ENCODE results near the gene TRDMT1.

The TRDMT1 gene

DNA sequence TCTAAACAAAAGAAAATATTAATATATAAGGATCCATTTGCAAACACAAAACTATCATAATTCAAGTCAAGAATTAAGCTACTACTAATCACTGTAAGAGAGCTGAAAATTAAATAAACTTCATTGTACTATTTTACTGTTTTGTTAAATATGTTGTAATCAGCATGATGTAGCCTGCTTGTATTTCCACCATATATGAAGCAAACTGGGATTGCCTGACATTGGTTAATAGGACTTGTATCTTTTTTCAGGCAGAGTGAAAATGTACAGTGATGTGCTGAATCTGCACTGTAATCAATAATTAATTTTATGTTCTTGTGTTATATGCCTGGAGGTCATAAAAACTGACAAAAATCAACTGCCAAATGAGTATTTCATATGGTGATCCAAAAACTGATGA is 25.4 kb downstream of the TRDMT1 start:
- FAIRE-seq, result peak; percentile 46

DNA sequence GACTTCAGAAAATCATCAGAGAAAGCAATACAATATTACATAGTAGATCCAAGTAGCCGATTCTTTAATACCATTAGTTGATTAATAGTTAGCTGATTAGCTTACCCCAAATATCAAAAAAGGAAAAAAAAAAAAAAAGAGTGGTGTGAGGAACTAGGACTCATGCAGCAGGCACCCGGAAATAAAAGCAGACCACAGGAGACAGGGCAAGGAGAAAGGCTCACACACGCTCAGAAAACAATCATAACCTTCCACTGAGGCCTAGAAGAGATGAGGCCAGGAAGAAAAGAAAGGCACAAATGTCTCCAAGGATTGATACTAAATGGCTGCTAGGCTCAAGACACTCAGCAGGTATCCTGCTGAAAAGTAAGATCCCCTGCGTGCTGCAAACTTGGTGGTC is 25.9 kb downstream of the TRDMT1 start:
- no peak for FAIRE-seq
- DNase-seq (ENCODE audit: low spot score), result peak; percentile 50

More for the DNA sequence above, 25.4 kb downstream of the TRDMT1 start:
- no peak for DNase-seq (ENCODE audit: low spot score)

DNA sequence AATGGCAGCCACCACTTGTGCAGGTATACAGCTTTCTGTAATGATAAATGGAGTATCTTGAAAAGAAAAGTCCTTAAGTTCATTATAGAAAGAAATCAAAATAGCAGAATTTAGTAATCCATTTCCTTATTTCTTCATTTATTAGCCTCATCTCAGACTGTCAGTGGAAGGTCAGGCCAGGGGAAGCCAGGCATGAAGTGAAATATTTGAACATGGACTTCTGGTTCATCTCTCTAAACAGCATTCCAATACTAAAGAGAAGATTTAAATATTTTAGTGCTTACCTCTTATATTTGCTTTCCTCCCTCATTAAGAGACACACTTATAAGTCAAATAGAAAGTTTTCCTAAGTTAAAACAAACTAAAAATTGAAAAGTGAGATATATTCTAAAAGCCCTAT is 26.8 kb downstream of the TRDMT1 start:
- FAIRE-seq (peak; percentile 86), DNase-seq (ENCODE audit: low spot score) (no peak)

DNA sequence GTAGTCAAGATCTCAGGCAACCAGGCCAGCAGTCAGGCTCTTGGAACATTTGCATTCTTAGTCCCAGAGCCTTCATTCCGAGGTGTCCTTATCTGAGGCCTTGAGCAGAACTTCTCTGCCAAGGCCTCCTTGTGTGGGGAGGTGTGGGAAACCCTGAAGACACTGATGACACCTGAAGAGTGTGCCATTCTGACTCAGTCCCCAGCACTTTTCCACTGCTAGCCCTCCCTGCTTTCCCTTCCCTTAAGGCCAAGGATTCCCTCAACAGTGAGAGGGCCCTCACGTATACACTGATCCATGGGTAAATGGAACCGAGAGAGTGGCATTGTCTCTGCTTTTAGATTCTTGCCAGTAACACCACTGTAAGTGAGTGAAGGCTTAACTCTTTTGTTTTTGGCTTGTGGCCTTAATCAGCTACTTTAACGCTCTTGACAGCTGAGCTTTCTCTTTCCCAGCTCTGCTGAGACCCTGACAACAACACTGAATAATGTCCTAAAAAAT is 30.3 kb downstream of the TRDMT1 start:
- no peak for DNase-seq (ENCODE audit: low spot score)
- no peak for FAIRE-seq

DNA sequence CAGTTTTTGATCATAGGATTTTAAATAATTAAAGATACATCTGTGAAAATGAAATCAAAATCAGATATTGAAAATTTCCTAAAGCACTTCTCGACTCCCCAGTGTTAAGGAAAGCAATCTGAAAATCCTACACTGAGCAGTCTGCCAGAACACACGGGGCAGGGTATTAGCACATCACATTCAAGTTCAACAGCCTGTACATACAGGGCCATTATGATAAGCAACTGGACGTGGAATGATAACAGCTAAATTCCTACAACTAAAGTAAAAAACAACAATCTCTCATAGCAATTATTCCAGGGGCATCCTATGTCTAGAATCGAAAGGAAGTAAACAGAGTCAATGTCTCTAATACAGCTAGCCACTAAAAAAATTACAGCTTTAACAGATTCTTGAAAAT is 31.7 kb downstream of the TRDMT1 start:
- no peak for FAIRE-seq

DNA sequence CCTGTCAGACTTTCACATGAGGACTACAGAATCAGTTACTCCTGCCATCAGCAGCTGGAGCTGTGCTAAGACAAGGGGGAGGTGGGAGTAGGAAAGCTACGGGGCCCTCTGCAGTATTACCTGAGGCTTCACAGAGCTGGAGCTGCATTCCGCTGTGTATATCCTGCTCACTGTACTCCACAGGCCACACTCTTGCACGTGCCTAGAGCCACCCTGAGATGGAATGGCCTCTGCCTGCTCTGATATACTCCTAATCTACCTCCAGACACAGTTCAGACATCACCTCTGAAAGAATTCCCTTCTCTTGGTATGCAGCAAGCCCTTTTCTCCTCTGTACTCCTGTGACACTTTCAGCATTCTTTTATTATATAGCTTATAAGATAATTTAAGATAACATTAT is 34.8 kb downstream of the TRDMT1 start:
- FAIRE-seq (no peak), DNase-seq (ENCODE audit: low spot score) (no peak)

More for the DNA sequence above, 31.7 kb downstream of the TRDMT1 start:
- no peak for DNase-seq (ENCODE audit: low spot score)

DNA sequence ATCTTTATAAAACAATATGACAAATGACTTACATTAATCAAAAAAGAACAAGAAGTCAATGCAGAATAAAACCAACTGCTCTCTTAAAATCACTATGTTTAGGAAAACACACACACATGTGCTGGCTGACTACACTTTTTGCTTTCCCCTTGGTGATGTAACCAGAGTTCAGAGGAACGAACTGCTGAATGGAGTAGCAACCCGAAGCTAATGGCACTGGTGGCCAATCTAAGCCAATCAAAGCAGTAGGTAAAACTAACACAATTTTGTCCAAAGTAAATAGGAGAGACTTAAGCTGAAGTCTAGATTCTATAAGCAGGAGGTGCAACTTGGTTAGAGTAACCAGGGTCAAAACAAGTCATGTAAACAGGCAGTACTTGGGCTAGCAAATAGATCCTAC is 38.6 kb downstream of the TRDMT1 start:
- DNase-seq (ENCODE audit: low spot score) (no peak), FAIRE-seq (no peak)

DNA sequence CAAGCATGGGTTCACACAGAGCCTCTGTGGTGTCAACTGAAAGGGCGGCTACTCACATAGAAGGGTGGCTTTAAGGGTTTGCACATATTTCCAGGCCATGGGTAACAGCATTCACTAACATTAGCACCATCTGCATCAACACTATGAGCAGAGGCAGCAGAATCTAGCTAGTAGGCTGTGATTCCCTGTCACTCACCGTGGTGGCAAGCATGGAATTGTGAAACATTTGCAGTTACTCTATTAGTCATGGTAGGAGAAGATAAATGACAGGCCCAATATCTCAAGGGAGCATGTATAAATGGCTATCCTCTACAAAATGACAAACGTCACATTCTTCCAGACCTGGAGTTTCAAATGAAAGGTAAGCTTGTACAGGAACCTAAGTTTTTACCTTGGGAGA is 39.7 kb downstream of the TRDMT1 start:
- no peak for FAIRE-seq
- DNase-seq (ENCODE audit: low spot score), result no peak

DNA sequence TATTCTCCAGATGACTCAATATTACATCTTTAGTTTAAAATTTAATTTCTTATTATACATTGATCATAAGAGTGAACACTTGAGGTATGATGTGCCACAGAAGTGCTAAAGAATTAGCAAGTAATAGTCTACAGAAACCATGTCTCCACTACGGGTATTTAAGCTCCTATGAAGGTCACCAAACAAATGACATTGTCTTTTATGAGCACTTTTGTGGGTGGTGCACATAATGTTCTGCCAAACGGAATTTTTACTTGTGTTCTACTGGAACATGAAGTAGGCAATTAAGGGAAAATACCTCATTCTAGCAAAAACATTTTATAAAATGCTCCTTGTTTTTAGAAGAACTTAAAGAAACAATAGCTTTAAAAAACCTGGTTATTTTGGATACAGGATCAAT is 44.4 kb downstream of the TRDMT1 start:
- no peak for FAIRE-seq

DNA sequence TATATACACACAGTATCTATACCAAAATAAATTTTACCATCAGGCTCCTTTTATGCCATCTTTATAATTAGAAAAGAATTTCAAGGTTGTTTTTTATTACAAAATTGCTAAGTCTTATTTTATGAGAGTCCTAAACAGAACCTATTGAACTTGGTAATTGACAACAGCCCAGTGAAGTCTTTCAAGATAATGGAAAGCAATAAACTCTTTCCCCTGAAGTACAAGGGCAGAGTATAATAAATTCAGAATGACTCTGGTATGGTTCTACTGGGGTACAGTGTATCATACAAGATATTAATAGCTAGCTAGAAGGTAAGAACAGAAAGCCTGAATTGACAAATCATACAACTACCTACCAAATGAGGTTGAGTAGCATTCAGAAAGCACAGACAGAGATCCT is 45.6 kb downstream of the TRDMT1 start:
- no peak for FAIRE-seq
- DNase-seq (ENCODE audit: low spot score), result no peak

More for the DNA sequence above, 44.4 kb downstream of the TRDMT1 start:
- no peak for DNase-seq (ENCODE audit: low spot score)

DNA sequence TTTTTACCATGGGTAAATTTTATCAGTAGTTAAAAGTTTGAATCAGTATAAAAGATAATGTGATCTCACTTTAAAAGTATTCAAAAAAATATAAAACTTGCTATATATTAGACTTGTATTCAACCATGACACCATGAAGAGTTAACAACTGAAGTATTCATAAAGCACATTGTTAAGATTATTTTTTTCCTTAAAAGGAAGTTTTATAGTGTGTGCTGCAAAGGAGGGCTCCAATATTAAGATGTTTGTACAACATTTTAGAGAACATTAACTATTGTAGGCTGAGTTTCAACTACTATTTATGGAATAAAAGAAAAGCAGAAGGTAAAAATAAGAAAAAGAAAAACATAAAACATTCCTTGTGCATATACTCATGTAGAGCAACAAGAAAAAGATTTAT is 47.4 kb downstream of the TRDMT1 start:
- FAIRE-seq (no peak), DNase-seq (ENCODE audit: low spot score) (no peak)

DNA sequence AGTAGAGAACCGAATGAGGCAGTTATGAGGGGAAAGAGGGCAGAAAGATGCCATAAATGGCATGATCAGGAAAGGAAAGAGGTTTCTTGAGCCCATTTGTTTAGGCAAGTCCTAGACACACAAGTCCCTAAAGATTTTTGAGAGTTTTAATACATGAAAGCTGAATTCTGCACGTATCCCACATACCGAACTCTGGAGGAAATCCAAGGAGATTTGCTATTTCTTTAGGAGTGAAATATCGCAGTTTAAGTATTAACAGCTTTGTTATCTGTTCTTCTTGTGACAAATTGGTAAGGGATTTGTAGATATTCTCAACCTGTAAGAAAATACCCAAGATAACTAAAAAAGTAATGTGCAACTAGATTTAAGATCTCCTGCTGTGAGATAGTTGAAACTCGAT is 48.2 kb downstream of the TRDMT1 start:
- FAIRE-seq (peak; percentile 90), DNase-seq (ENCODE audit: low spot score) (peak; percentile 52)

DNA sequence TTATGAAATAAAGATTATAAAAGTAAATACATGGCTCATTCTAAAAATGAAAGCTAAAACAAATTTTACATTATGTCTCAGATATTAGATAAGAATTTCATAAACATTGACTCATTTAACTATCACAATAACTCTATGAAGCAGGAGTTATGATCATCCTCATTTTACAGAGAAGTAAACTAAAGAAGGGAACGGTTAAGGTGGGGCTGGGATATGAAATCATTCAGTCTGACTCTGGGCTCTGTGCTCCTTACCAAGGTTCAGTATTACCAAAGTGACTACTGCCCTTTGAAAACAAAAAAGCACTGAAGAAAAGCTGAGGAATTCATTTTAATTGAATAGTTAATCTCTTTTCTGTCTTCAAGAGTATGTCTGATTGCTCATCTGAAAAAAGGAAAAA is 49.8 kb downstream of the TRDMT1 start:
- DNase-seq (ENCODE audit: low spot score) (no peak), FAIRE-seq (peak; percentile 65)

DNA sequence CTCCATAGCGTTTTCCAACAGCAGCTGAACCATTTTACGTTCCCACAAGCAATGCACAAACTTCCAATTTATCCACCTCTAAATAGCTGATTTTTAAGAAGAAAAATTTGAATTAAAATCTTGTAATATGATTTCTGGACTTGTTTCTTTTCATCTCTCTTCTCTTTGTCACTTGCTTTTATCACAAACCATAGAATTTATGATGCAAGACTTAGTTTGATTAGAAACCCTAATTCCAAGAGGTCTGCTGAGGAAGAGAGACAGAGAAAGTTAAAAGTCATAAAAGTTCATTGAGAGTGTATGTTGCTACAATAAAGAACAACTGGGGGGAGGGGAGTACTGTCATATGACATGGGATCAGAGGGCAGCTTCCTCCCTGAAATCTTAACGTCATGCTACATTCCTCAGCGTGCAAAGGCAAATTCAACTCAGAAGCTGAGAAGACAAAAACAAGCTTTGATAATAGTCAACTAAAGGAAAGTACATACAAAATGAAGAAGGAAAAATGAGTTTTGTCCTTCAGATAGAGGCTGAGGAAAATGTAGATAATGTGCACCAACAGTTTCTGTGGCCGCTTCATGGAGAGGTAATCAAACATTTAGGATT is 53.5 kb downstream of the TRDMT1 start:
- no peak for FAIRE-seq
- no peak for DNase-seq (ENCODE audit: low spot score)

DNA sequence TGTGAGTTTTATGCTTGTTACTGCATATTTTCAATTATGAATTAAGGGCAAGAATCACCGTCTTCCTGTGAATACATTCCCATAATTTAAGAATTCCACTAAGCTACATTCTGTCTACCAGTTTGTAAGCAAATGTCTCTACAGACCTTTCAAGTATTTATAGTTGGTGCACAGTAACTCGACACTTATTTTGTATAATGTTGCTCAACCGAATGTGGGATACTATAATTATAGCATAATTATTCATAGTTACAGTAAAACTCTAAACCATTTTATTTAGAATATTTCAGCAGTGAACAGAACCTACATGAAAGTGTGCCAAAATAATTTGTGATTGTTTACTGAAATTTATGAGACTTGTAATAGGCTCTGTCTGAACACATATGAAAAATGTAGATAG is 54.6 kb downstream of the TRDMT1 start:
- FAIRE-seq (no peak), DNase-seq (ENCODE audit: low spot score) (no peak)

DNA sequence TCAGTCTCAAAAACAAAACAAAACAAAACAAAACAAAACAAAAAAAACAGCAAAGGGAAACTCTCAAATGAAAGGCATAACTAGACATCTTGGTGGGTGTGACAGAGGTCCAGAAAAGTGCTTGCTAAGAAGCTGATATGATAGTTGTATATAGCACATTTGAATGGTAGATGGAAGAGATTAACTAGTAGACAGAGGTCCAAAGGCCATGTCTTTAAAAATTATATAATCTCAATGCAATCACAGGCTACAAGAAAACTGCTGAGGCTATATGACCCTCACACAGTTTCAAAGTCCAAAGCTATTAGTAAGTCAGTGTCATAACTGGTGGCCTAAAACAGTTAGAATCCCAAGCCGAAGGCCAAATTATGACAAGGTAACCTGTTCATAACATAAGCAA is 56.2 kb downstream of the TRDMT1 start:
- DNase-seq (ENCODE audit: low spot score), result no peak
- FAIRE-seq, result no peak

DNA sequence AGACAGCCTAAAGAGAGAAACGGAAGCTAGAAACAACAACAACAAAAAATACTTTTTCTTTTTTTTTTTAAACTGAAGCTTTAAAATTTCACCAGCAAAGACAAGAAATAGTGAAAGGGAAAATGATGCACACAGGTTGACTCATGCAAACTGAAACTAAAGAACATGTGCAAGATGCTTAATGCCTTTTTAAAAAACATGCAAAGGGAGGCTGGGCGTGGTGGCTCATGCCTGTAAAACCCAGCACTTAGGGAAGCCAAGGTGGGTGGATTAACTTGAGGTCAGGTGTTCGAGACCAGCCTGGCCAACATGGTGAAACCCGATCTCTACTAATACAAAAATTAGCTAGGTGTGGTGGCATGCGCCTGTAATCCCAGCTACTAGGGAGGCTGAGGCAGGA is 56.7 kb downstream of the TRDMT1 start:
- DNase-seq (ENCODE audit: low spot score) (no peak), FAIRE-seq (no peak)

DNA sequence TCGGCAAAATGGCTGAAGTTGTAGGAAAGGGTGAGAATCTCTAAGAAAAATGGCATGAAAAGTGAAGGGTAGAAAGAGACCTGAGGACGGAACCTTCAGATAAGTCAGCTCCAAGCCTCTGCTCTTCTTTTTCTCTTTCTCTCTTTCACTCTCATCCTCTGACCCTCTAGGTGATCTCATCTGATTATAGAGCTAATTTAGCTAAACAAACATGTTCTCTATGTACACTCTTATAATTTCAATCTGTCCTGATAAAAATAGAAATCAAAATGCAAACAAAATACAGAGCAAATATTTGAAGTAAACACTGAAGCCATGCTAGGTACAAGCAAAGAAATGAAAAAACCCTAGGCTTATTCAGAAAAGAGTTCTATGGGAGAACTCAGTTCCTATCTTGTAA is 57.4 kb downstream of the TRDMT1 start:
- no peak for DNase-seq (ENCODE audit: low spot score)
- FAIRE-seq, result no peak

DNA sequence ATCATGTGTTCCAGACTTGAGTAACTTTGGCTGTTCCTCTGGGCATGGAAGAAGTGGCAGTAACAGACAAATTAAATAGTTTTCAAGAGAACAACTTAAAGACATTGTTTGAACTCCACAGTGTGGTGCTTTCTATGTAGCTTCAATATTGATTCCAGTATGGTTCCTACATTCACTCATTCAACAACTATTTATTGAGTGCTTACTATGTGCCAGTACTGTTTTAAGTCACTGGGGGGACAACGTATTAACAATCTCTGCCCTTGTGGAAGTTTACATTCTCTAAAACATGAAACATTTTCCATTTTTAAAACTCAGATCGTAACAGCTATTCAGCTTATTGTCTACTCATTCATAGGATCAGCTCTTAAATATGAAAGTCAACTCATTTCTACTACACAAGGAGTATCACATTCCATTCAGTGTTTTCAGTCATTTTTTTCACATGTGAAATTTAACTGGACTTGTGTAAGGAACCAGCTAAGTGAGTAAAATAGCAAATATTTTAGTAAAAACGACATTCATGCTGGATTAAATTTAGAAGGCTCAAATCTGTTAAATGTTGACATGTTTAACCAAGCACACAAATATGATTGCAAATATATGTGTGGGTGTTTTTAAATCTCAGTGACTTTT is 58.3 kb downstream of the TRDMT1 start:
- FAIRE-seq (no peak), DNase-seq (ENCODE audit: low spot score) (no peak)

DNA sequence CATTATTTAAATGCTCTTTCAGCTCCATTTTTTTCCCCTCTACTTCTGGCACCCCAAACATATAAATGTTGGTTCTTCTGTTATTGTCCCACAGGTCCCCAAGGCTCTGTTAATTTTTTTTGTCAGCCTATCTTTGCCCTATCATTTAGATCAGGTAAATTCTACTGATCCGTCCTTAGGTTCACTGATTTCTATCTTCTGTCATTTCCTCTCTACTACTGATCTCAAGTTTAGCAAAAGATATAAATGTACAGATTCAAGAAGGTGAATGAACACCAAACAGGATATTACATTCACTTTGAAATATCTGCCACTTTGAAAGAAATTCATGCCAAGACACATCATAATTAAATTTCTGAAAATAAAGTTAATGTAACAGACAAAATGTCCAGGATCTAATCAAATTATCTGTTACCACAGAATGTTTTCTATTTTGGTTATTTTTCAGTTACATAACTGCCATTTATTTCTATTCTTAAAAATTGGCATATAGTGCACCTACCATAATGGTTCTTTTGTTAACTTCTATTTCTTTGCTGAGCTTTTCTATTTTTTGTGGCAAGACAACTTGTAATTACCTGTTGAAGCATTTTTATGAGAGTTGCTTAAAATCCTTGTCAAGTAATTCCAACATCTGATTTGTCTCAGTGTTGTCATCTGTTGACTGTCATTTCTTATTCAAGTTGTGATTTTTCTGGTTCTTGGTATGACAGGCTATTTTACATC is 59.8 kb downstream of the TRDMT1 start:
- DNase-seq (ENCODE audit: low spot score) (no peak), FAIRE-seq (no peak)

DNA sequence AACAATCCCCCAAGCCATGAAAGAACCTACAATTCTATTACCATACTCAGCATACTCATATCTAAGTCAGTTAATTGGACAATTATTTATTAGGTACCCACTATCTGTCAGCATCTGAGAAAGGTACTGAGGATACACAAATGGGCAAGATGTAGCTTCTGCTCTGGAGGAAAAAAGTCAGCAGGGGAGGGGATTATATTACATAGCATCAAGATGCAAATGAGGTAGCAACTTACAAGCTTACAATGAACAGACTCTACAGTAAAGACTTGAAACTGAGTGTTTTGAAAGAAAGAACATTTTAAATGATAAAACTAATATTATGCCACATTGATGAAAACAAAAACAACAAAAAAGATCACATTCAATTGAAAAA is 61.1 kb downstream of the TRDMT1 start:
- FAIRE-seq (no peak), DNase-seq (ENCODE audit: low spot score) (no peak)

DNA sequence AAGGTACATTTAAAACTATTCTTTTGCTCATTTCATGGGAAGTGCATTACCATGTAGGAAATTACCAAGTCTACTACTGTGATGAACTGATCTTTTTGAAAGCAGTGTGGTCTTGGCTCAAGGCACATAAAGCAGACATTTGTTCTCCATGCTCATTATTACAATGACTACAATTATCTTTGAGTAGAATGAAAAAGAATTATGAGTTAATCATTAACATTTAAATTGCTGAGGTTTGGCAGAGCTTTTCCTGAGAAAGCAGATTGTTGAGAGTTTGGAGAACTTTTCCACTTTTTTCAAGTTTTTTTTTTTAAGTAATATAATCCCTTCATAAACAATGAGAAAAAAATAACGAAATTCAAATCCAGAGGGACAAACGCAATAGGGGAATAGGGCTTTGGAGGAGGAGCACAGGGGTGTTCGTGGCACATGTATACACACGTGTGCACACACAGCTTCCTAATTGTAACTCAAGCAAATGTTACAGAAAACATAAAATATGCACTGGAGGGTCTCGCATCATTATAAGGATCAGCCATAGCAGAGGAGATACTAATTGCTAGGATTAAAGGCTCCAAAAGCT is 62.9 kb downstream of the TRDMT1 start:
- FAIRE-seq (peak; percentile 71), DNase-seq (ENCODE audit: low spot score) (no peak)
